Measurements from ENCODE around the gene TMC5.

DNA sequence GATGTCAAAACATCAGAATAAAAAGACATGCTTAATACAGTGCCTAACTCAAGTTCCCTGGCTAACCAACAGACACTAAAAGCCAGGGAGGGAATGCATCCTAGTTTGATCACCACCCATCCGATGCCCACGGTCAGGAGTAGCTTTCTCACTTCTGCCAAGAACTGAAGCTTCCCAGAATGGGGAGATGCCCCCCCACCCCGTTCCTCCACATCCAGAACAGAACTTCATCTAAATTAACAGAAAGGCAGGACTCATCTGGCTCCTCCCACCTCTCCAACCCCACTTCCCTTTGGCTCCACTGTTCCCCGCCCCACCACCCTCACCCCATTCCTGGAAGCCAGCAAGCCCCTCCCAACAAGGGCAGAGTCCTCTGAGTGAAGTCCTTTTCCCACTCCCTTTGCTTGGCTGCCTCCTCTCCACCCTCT is 70.5 kb downstream of the TMC5 start:
- TF ChIP-seq CTCF (IDR thresholded peaks at IDR 0.05; ENCODE audit: low read depth, low read length, poor library complexity, severe bottlenecking) = no peak
- no peak for TF ChIP-seq EZH2phosphoT487 (IDR thresholded peaks at IDR 0.05; ENCODE audit: borderline replicate concordance, low read length)

Data from DOHH2 (cell line).